Effector memory CD4-positive, alpha-beta T cell (primary cell): Measurements from ENCODE around the gene NDST1.

ENCODE experiments used
- DNase-seq, 3 donors: peaks; one replicate each; pipeline ENCODE4 v3.0.0-alpha.2; 2020
- H3K27ac ChIP-seq: 2 replicates; pipeline ENCODE4 v1.7.0; 2013; ENCODE audit warnings: mild to moderate bottlenecking, low read length, moderate library complexity; ENCODE audit not compliant: insufficient read depth, poor library complexity, severe bottlenecking
- H3K27me3 ChIP-seq: replicated peaks from 2 replicates; pipeline ENCODE4 v1.7.0; 2013; ENCODE audit warnings: mild to moderate bottlenecking, low read length; ENCODE audit not compliant: insufficient read depth, control insufficient read depth, poor library complexity, severe bottlenecking
- H3K36me3 ChIP-seq: 2 replicates; pipeline ENCODE4 v1.7.0; 2013; ENCODE audit warnings: mild to moderate bottlenecking, low read length, moderate library complexity; ENCODE audit not compliant: control insufficient read depth, insufficient read depth
- H3K4me1 ChIP-seq: 2 replicates; pipeline ENCODE4 v1.7.0; 2013; ENCODE audit warnings: low read length, mild to moderate bottlenecking; ENCODE audit not compliant: control insufficient read depth, insufficient read depth, poor library complexity, severe bottlenecking
- H3K4me3 ChIP-seq: 2 replicates; pipeline ENCODE4 v1.7.0; 2013; ENCODE audit warnings: low read length, low read depth, mild to moderate bottlenecking; ENCODE audit not compliant: insufficient read depth, poor library complexity, severe bottlenecking
- H3K9me3 ChIP-seq: 2 replicates; pipeline ENCODE4 v1.7.0; 2013; ENCODE audit warnings: mild to moderate bottlenecking, low read length, moderate library complexity; ENCODE audit not compliant: control insufficient read depth

NDST1 gene

GRCh38 chr5:150489360-150490295 lies 18.3 kb upstream of the NDST1 start:
- Histone ChIP-seq H3K36me3 (no peaks in the 10 kb centered on the region), H3K27me3 (peaks cover 14% of the 10 kb centered on the region), H3K4me1 (peaks cover 6% of the 10 kb centered on the region), H3K27ac (no peak overlapping the region), H3K4me3 (no peak overlapping the region), H3K9me3 (no peaks in the 10 kb centered on the region)
- no peak for DNase-seq

- no peak overlapping the region for H3K27ac ChIP-seq
- H3K9me3 ChIP-seq = no peaks in the 10 kb centered on the region
- peaks cover 6% of the 10 kb centered on the region for H3K4me1 ChIP-seq
- no peak for DNase-seq
- H3K36me3 ChIP-seq = no peaks in the 10 kb centered on the region
- peaks cover 9% of the 10 kb centered on the region for H3K27me3 ChIP-seq
- no peak overlapping the region for H3K4me3 ChIP-seq
Measured at GRCh38 chr5:150490296-150490669, 17.6 kb upstream of the NDST1 start.

- H3K36me3 ChIP-seq = no peaks in the 10 kb centered on the region
- peaks cover 6% of the 10 kb centered on the region for H3K27me3 ChIP-seq
- H3K9me3 ChIP-seq = no peaks in the 10 kb centered on the region
- no peak for DNase-seq
- no peak overlapping the region for H3K4me3 ChIP-seq
- peaks cover 6% of the 10 kb centered on the region for H3K4me1 ChIP-seq
- H3K27ac ChIP-seq = no peak overlapping the region
Measured at GRCh38 chr5:150490754-150491153, 17.2 kb upstream of the NDST1 start.

GRCh38 chr5:150491876-150492275 lies 16.1 kb upstream of the NDST1 start:
- Histone ChIP-seq H3K4me3 (no peak overlapping the region), H3K36me3 (no peaks in the 10 kb centered on the region), H3K9me3 (no peaks in the 10 kb centered on the region), H3K4me1 (peaks cover 2% of the 10 kb centered on the region), H3K27me3 (peaks cover 3% of the 10 kb centered on the region), H3K27ac (no peak overlapping the region)
- DNase-seq = no peak

GRCh38 chr5:150492621-150493020 lies 15.3 kb upstream of the NDST1 start:
- Histone ChIP-seq H3K9me3 (no peaks in the 10 kb centered on the region), H3K4me3 (no peak overlapping the region), H3K27ac (no peak overlapping the region), H3K36me3 (no peaks in the 10 kb centered on the region), H3K4me1 (no peaks in the 10 kb centered on the region), H3K27me3 (no peaks in the 10 kb centered on the region)
- no peak for DNase-seq

GRCh38 chr5:150496098-150496497 lies 11.8 kb upstream of the NDST1 start:
- H3K4me1 ChIP-seq = no peaks in the 10 kb centered on the region
- H3K36me3 ChIP-seq = no peaks in the 10 kb centered on the region
- H3K4me3 ChIP-seq = no peak overlapping the region
- H3K27me3 ChIP-seq = no peaks in the 10 kb centered on the region
- H3K27ac ChIP-seq = no peak overlapping the region
- H3K9me3 ChIP-seq = no peaks in the 10 kb centered on the region
- no peak for DNase-seq

- H3K27ac ChIP-seq = no peak overlapping the region
- no peaks in the 10 kb centered on the region for H3K27me3 ChIP-seq
- H3K36me3 ChIP-seq = no peaks in the 10 kb centered on the region
- H3K4me1 ChIP-seq = no peaks in the 10 kb centered on the region
- H3K4me3 ChIP-seq = no peak overlapping the region
- H3K9me3 ChIP-seq = no peaks in the 10 kb centered on the region
- no peak for DNase-seq
Measured at GRCh38 chr5:150496534-150496933, 11.4 kb upstream of the NDST1 start.

GRCh38 chr5:150497274-150497988 lies 10.5 kb upstream of the NDST1 start:
- Histone ChIP-seq H3K4me3 (no peak overlapping the region), H3K36me3 (no peaks in the 10 kb centered on the region), H3K27ac (no peak overlapping the region), H3K27me3 (no peaks in the 10 kb centered on the region), H3K9me3 (no peaks in the 10 kb centered on the region), H3K4me1 (no peaks in the 10 kb centered on the region)
- DNase-seq = no peak

GRCh38 chr5:150497989-150498317 lies 10.0 kb upstream of the NDST1 start:
- Histone ChIP-seq H3K27me3 (no peaks in the 10 kb centered on the region), H3K36me3 (no peaks in the 10 kb centered on the region), H3K27ac (no peak overlapping the region), H3K4me1 (no peaks in the 10 kb centered on the region), H3K9me3 (no peaks in the 10 kb centered on the region), H3K4me3 (no peak overlapping the region)
- no peak for DNase-seq

- no peak for DNase-seq
- no peaks in the 10 kb centered on the region for H3K36me3 ChIP-seq
- no peak overlapping the region for H3K4me3 ChIP-seq
- no peak overlapping the region for H3K27ac ChIP-seq
- no peaks in the 10 kb centered on the region for H3K4me1 ChIP-seq
- no peaks in the 10 kb centered on the region for H3K9me3 ChIP-seq
- H3K27me3 ChIP-seq = no peaks in the 10 kb centered on the region
Measured at GRCh38 chr5:150498501-150498900, 9.4 kb upstream of the NDST1 start.
